SK-N-SH treated with all-trans-retinoic acid at 6 μM for 48 hours (cell line): Measurements from ENCODE around the gene SLC5A10.

Source experiments
- ATAC-seq: fragments of 200-7000 bp; cut with Tn5 transposase; 3 replicates; pipeline ENCODE4 v1.9.1; 2020; ENCODE audit warnings: mild to moderate bottlenecking, moderate library complexity
- ARNTL ChIP-seq: fragments of 450-650 bp; formaldehyde crosslinking; IDR thresholded peaks from 2 replicates; pipeline ENCODE4 v1.5.0; 2020; ENCODE audit warnings: low read depth, mild to moderate bottlenecking, moderate library complexity, borderline replicate concordance
- BACH2 ChIP-seq: fragments of 250-450 bp; sonication (Bioruptor Pico); IDR thresholded peaks from 2 replicates; pipeline ENCODE4 v1.9.0; 2021; ENCODE audit warnings: mild to moderate bottlenecking, borderline replicate concordance
- CREB5 ChIP-seq: fragments of 250-450 bp; sonication (Bioruptor Pico); IDR thresholded peaks from 2 replicates; pipeline ENCODE4 v1.5.1; 2020; ENCODE audit warnings: low read depth, mild to moderate bottlenecking, moderate library complexity
- CSDC2 ChIP-seq: fragments of 250-450 bp; sonication (Bioruptor Pico); IDR thresholded peaks from 2 replicates; pipeline ENCODE4 v1.5.0; 2020; ENCODE audit warnings: mild to moderate bottlenecking, moderate library complexity
- CSRNP3 ChIP-seq: fragments of 250-450 bp; sonication (Bioruptor Pico); IDR thresholded peaks from 2 replicates; pipeline ENCODE4 v1.5.1; 2021; ENCODE audit warnings: mild to moderate bottlenecking, moderate library complexity
- ESRRG ChIP-seq: fragments of 250-450 bp; sonication (Bioruptor Pico); IDR thresholded peaks from 2 replicates; pipeline ENCODE4 v1.6.1; 2021; ENCODE audit warnings: mild to moderate bottlenecking
- GLIS3 ChIP-seq: fragments of 250-450 bp; sonication (Bioruptor Pico); IDR thresholded peaks from 2 replicates; pipeline ENCODE4 v1.5.0; 2020; ENCODE audit warnings: mild to moderate bottlenecking, moderate library complexity
- OSR1 ChIP-seq: fragments of 250-450 bp; sonication (Bioruptor Pico); IDR thresholded peaks from 2 replicates; pipeline ENCODE4 v1.8.0; 2022; ENCODE audit warnings: moderate library complexity, mild to moderate bottlenecking, inconsistent platforms
- PATZ1 ChIP-seq: fragments of 250-450 bp; sonication (Bioruptor Pico); IDR thresholded peaks from 2 replicates; pipeline ENCODE4 v1.8.0; 2020; ENCODE audit warnings: mild to moderate bottlenecking, moderate library complexity, borderline replicate concordance
- POU6F1 ChIP-seq: fragments of 250-450 bp; sonication (Bioruptor Pico); IDR thresholded peaks from 2 replicates; pipeline ENCODE4 v1.8.0; 2021; ENCODE audit warnings: low read depth, mild to moderate bottlenecking, moderate library complexity, borderline replicate concordance
- PPARA ChIP-seq: fragments of 250-450 bp; sonication (Bioruptor Pico); IDR thresholded peaks from 2 replicates; pipeline ENCODE4 v1.5.0; 2020; ENCODE audit warnings: mild to moderate bottlenecking, borderline replicate concordance
- RARB ChIP-seq: fragments of 250-450 bp; sonication (Bioruptor Pico); IDR thresholded peaks from 2 replicates; pipeline ENCODE4 v1.8.0; 2021; ENCODE audit warnings: mild to moderate bottlenecking, moderate library complexity
- TCF4 ChIP-seq: fragments of 250-450 bp; sonication (Bioruptor Pico); IDR thresholded peaks from 2 replicates; pipeline ENCODE4 v1.8.0; 2021; ENCODE audit warnings: mild to moderate bottlenecking, moderate library complexity, borderline replicate concordance
- TOX ChIP-seq: fragments of 250-450 bp; sonication (Bioruptor Pico); IDR thresholded peaks from 2 replicates; pipeline ENCODE4 v1.8.0; 2021; ENCODE audit warnings: mild to moderate bottlenecking, moderate library complexity, borderline replicate concordance
- TSHZ2 ChIP-seq: fragments of 250-450 bp; sonication (Bioruptor Pico); IDR thresholded peaks from 2 replicates; pipeline ENCODE4 v1.5.0; 2020; ENCODE audit warnings: mild to moderate bottlenecking, moderate library complexity
- ZC3H10 ChIP-seq: fragments of 250-450 bp; sonication (Bioruptor Pico); IDR thresholded peaks from 2 replicates; pipeline ENCODE4 v1.5.1; 2021; ENCODE audit warnings: mild to moderate bottlenecking, moderate library complexity
- ZFP3 ChIP-seq: fragments of 250-450 bp; sonication (Bioruptor Pico); IDR thresholded peaks from 2 replicates; pipeline ENCODE4 v1.5.0; 2020; ENCODE audit warnings: mild to moderate bottlenecking, moderate library complexity
- ZFP30 ChIP-seq: fragments of 450-650 bp; formaldehyde crosslinking; IDR thresholded peaks from 2 replicates; pipeline ENCODE4 v1.5.0; 2022; ENCODE audit warnings: mild to moderate bottlenecking, moderate library complexity
- ZNF70 ChIP-seq: fragments of 450-650 bp; formaldehyde crosslinking; IDR thresholded peaks from 2 replicates; pipeline ENCODE4 v1.5.0; 2020; ENCODE audit warnings: mild to moderate bottlenecking, moderate library complexity

The SLC5A10 gene

GRCh38 chr17:18977646-18978045, 25.7 kb downstream of the SLC5A10 start:
- TF ChIP-seq CREB5: no peak
- no peak for TF ChIP-seq ARNTL
- no peak for TF ChIP-seq TSHZ2 (CRISPR knock-in tag)
- no peak for TF ChIP-seq PATZ1 (CRISPR knock-in tag)
- no peak for TF ChIP-seq PPARA (CRISPR knock-in tag)
- no peak for TF ChIP-seq POU6F1 (CRISPR knock-in tag)
- TF ChIP-seq TOX (CRISPR knock-in tag): no peak
- TF ChIP-seq ZFP30: no peak
- TF ChIP-seq ESRRG (CRISPR knock-in tag): no peak
- no peak for TF ChIP-seq BACH2 (CRISPR knock-in tag)
- no peak for TF ChIP-seq CSDC2 (CRISPR knock-in tag)
- TF ChIP-seq ZC3H10 (CRISPR knock-in tag): no peak
- TF ChIP-seq CSRNP3 (CRISPR knock-in tag): no peak
- TF ChIP-seq RARB (CRISPR knock-in tag): no peak

GRCh38 chr17:18978050-18978449, 26.1 kb downstream of the SLC5A10 start:
- TF ChIP-seq CREB5: no peak
- no peak for ATAC-seq

More at GRCh38 chr17:18977646-18978045, 25.7 kb downstream of the SLC5A10 start:
- no peak for ATAC-seq

GRCh38 chr17:18978655-18979054, 26.7 kb downstream of the SLC5A10 start:
- ATAC-seq: no peak
- no peak for TF ChIP-seq CSRNP3 (CRISPR knock-in tag)
- no peak for TF ChIP-seq TCF4 (CRISPR knock-in tag)
- TF ChIP-seq PATZ1 (CRISPR knock-in tag): no peak
- TF ChIP-seq ZC3H10 (CRISPR knock-in tag): no peak
- TF ChIP-seq RARB (CRISPR knock-in tag): no peak
- no peak for TF ChIP-seq ZFP3 (CRISPR knock-in tag)
- TF ChIP-seq OSR1 (CRISPR knock-in tag): no peak
- no peak for TF ChIP-seq PPARA (CRISPR knock-in tag)
- no peak for TF ChIP-seq ZNF70 (CRISPR knock-in tag)
- TF ChIP-seq ZFP30: no peak
- no peak for TF ChIP-seq GLIS3
- TF ChIP-seq TSHZ2 (CRISPR knock-in tag): no peak
